GM12865 (cell line): ENCODE measurements around the gene MEX3D.

ENCODE experiments used
- DNase-seq: peaks from one replicate; pipeline ENCODE4 v3.0.0; 2010; ENCODE audit warnings: low read depth
- H3K4me3 ChIP-seq: 2 replicates; pipeline ENCODE4 v1.5.1; 2011; ENCODE audit warnings: mild to moderate bottlenecking, low read depth, low read length, control low read depth
- TF ChIP-seq, protein P1 (sequence below): IDR thresholded peaks from 2 replicates; pipeline ENCODE4 v1.5.1; 2011; ENCODE audit warnings: low read length, control low read depth, low read depth, inconsistent platforms; ENCODE audit not compliant: insufficient read depth; ENCODE audit errors: missing control alignments

The MEX3D gene

DNA sequence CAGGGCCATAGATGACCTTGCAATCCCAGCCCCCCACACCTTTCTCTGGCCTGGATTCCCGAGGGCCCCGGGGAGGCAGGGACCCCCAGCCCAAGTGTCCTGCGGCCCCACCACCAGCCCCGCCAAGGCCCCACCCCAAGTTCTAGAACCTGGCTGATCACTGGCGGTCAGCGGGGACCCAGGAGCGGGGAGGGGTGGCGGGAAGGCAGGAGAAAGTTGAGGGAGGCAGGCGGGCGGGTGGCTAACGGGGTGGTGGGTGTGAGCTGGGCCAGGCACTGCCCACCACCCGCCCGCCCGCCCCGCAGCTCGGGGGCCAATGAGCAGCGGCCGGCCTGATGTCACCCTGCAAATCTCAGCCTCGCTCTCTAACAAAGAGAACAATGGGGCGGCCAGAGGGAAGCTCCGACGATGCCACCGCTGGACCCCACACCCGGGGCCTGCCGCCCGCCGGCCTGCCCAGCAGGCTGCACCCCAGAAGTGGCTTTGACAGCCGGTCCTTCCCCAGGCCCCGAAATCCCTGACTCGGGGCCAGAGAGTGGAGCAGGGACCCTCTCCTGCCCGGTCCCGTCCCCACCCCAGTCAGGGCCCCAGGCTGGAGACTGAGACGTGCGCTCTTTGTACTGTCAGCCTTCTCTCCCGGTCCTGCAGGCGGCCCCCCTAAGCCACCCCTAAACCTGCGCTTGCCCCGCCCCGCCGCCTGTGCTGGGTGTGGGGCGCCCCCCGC lies 1.6 kb downstream of the MEX3D start:
- TF ChIP-seq, protein P1, sequence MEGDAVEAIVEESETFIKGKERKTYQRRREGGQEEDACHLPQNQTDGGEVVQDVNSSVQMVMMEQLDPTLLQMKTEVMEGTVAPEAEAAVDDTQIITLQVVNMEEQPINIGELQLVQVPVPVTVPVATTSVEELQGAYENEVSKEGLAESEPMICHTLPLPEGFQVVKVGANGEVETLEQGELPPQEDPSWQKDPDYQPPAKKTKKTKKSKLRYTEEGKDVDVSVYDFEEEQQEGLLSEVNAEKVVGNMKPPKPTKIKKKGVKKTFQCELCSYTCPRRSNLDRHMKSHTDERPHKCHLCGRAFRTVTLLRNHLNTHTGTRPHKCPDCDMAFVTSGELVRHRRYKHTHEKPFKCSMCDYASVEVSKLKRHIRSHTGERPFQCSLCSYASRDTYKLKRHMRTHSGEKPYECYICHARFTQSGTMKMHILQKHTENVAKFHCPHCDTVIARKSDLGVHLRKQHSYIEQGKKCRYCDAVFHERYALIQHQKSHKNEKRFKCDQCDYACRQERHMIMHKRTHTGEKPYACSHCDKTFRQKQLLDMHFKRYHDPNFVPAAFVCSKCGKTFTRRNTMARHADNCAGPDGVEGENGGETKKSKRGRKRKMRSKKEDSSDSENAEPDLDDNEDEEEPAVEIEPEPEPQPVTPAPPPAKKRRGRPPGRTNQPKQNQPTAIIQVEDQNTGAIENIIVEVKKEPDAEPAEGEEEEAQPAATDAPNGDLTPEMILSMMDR, result no peak
- no peak for DNase-seq
- H3K4me3 ChIP-seq, result no peak overlapping the region

DNA sequence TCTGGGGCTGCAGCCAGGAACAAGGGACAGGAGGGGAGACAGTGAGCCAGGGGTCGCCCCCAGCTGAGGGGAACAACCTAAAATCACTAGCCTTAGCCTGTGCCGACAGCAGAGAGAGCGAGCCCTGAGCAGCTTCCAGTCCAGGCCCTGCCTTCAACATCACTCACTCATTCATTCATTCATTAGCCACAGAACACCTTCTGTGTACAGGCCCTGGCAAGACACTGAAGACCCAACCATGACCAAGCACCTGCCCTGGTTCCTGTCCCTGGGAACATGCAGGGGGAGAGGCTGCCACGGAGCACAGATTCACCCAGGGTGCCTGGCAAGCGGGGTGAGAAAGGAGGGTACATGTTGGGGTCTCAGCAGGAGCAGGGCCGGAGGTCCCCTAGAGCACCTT lies 4.9 kb downstream of the MEX3D start:
- TF ChIP-seq, protein P1, result no peak
- DNase-seq, result no peak
- no peak overlapping the region for H3K4me3 ChIP-seq

DNA sequence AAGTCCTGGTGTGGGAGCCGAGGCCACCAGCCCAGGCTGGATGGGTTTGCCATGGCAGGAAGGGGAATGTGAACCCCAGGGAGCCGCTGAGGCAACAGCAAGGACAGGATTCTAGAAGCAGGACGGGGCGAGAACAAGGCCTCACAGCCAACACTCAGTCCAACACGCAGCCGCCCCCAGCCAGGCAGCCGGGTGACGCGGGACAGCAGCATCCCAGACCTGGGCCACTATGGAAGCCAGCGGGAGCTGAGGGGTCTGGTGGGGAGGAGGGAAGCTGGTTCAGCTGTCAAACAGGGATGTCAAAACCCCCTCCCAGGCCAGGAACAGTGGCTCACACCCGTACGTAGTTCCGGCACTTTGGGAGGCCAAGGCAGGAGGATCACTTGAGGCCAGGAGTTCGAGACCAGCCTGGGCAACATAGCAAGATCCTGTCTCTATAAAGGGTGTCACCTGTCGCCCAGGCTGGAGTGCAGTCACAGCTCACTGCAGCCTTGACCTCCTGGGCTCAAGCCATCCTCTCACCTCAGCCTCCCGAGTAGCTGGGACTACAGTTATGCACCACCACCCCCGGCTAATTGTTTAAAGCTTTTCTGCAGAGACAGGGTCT lies 6.8 kb downstream of the MEX3D start:
- TF ChIP-seq, protein P1, result no peak
- no peak overlapping the region for H3K4me3 ChIP-seq
- no peak for DNase-seq

DNA sequence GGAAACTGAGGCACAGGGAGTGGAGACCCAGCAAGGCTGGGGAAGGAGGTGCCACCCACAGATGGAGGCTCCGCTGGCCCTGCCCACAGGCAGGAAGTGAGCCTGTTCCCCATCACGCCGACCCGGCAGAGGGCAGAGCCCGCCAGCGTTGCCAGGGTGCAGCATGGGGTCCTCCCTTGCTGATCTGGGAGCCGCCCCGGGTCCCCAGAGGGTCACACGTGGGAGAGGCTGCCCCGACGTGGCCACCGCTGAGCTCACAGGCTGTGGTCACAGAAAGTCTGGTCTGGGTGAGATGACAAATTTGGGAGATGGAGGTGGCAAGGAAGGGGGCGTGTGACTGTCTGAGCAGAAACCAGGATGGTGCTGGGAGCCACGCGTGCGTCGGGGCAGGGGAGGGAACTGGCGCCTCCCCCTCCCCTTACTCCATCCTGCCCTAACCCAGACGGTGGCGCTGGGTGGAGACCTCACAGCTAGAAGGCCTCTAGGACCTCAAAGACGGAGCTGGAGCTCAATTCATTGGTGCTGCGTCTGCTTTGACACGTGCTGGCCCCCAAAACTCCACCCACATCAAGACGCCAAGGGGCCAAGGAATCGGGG lies 7.7 kb downstream of the MEX3D start:
- TF ChIP-seq, protein P1, result no peak
- DNase-seq, result no peak
- no peak overlapping the region for H3K4me3 ChIP-seq

DNA sequence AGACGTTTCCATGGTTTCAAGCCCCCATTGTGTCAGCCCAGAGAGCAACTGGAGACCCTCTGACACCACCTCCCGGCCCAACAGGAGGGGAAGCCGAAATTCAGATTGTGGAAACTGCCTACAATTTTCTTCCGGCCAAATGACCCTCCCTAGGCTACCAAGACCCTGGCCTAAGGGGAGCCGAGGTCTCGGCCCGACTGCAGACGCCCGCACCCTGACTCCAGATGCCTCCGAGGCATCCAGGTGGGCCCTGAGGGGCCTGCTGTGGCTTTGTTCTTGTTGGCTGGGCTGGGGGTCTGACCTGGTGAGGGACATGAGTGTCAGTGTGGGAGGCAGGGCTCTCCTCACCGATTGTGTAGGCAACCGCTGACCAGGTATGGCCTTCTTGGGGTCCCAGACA lies 9.6 kb downstream of the MEX3D start:
- DNase-seq, result no peak
- TF ChIP-seq, protein P1, result no peak
- H3K4me3 ChIP-seq, result no peak overlapping the region

DNA sequence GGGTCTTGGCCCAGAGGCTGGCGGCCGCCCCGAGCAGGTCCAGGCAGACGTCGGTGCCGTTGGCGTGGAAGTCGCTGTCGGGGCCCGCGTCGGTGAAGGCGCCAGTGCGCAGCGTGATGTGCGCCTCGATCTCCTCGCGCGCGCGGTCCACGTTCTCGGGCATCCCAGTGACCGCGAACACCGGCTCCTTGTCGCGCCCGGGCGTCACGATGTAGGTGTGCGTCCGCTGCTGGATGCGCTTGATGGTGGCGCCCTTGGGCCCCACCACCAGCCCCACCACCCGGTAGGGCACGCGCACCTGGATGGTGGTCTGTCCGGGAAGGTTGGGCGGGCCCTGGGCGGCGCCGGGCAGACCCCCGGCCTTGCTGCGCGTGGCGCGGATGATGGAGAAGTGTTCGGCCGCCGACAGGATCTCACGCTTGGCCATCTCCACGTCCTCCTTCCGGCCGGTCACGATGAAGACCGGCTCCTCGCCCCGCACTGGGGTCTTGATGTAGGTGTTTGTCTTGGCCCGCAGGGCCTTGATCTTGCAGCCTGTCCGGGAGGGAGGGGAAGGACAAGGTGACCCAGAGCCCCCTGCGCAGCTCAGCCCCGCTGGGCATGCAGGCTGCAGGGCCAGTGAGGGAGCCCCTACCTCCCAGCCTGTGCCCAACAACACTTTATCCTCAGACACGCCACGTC lies 11.6 kb downstream of the MEX3D start:
- TF ChIP-seq, protein P1, result no peak

More for the DNA sequence above, 11.6 kb downstream of the MEX3D start:
- H3K4me3 ChIP-seq, result no peak overlapping the region
- DNase-seq, result no peak
